GM12891 (cell line): ENCODE data around the gene NEK11.

ENCODE experiments used
- PAX5 ChIP-seq: IDR thresholded peaks from 2 replicates; pipeline ENCODE4 v1.6.1; 2011; ENCODE audit warnings: low read length, moderate library complexity, mild to moderate bottlenecking; ENCODE audit not compliant: insufficient read depth, severe bottlenecking
- POLR2A ChIP-seq: IDR thresholded peaks from 2 replicates; pipeline ENCODE4 v1.6.1; 2011; ENCODE audit warnings: low read depth, low read length, control low read depth
- POLR2AphosphoS5 ChIP-seq: IDR thresholded peaks from 2 replicates; pipeline ENCODE4 v1.6.1; 2011; ENCODE audit warnings: low read depth, low read length, control low read depth
- POU2F2 ChIP-seq: IDR thresholded peaks from 2 replicates; pipeline ENCODE4 v1.6.1; 2011; ENCODE audit warnings: low read depth, mild to moderate bottlenecking, control low read depth, low read length, moderate library complexity
- SPI1 ChIP-seq: IDR thresholded peaks from 2 replicates; pipeline ENCODE4 v1.6.1; 2011; ENCODE audit warnings: low read depth, low read length, control low read depth
- TAF1 ChIP-seq: IDR thresholded peaks from 2 replicates; pipeline ENCODE4 v1.6.1; 2011; ENCODE audit warnings: low read depth, low read length, control low read depth

- TF ChIP-seq POLR2A: no peak
- no peak for TF ChIP-seq POLR2AphosphoS5
- TF ChIP-seq TAF1: no peak
- no peak for TF ChIP-seq PAX5
- no peak for TF ChIP-seq SPI1
- no peak for TF ChIP-seq POU2F2
Measured at GRCh38 chr3:131053043-131053859, 26.6 kb downstream of the NEK11 start.
